AG04449 (cell line): Measurements from ENCODE around the gene CEP164.

ENCODE experiments used
- CTCF ChIA-PET: fragments of 350-600 bp; formaldehyde crosslinking; extraction: SDS; loops from one replicate; lab custom pipeline; 2021; ENCODE audit warnings: antibody characterized with exemption; lab: Yijun Ruan, JAX
- POLR2A ChIA-PET: fragments of 400-600, 350-600 bp; formaldehyde crosslinking; extraction: SDS; loops from one replicate; lab custom pipeline; 2020; ENCODE audit warnings: antibody characterized with exemption, inconsistent platforms; lab: Yijun Ruan, JAX
- DNase-seq: peaks from one replicate; pipeline ENCODE4 v3.0.0-alpha.2; 2010; ENCODE audit warnings: low read depth, low spot score
- H3K4me3 ChIP-seq: 2 replicates; pipeline ENCODE4 v1.5.1; 2011; ENCODE audit warnings: low read depth, mild to moderate bottlenecking, control low read depth, low read length
- CTCF ChIP-seq: IDR thresholded peaks from one replicate; pipeline ENCODE4 v1.5.1; 2011; ENCODE audit warnings: mild to moderate bottlenecking, moderate library complexity, low read length, control low read depth, inconsistent platforms; ENCODE audit not compliant: insufficient read depth; ENCODE audit errors: missing control alignments

CEP164 gene

GRCh38 chr11:117327567-117328374 is at the start of gene CEP164:
CEP164 (plus strand) TSS chr11:117327854; CDS start chr11:117338587, 10,733 bp downstream.
- POLR2A ChIA-PET: interaction anchor here (0.5 to 1.7 kb wide), 11 partner anchors 9 to 106 kb away, joined by 3 to 9 read pairs (median 3); no protein-coding TSS in a partner anchor
- no peak for TF ChIP-seq CTCF
- CTCF ChIA-PET: interaction anchor here (1.0 to 3.0 kb wide), 6 partner anchors 11 to 102 kb away, joined by 3 to 9 read pairs (median 5); partner anchors contain the start of genes BACE1 and PCSK7

GRCh38 chr11:117278347-117278746 is 49.3 kb upstream of the CEP164 start:
- DNase-seq: no peak
- no peak for TF ChIP-seq CTCF
- ChIA-PET POLR2A (no interaction called here), CTCF (no interaction called here)
- no peak overlapping the region for H3K4me3 ChIP-seq

More at GRCh38 chr11:117327567-117328374, at the start of gene CEP164:
- DNase-seq: peak; percentile 82
- H3K4me3 ChIP-seq: peak within 1 kb of the TSS; percentile 85

GRCh38 chr11:117279711-117280376 is 47.8 kb upstream of the CEP164 start:
- POLR2A ChIA-PET: no interaction called here
- DNase-seq: no peak
- CTCF ChIA-PET: interaction anchor here (1.1 to 2.2 kb wide), 3 partner anchors 9 to 48 kb away, joined by 3 to 9 read pairs (median 4); partner anchors contain the start of genes PCSK7 and RNF214
- no peak for TF ChIP-seq CTCF
- H3K4me3 ChIP-seq: no peak overlapping the region

- TF ChIP-seq CTCF: no peak
- ChIA-PET POLR2A (interaction anchor here (0.6 kb wide), 1 partner anchor 18 kb away, joined by 3 read pairs; no protein-coding TSS in a partner anchor), CTCF (interaction anchor here (2.2 kb wide), 1 partner anchor 49 kb away, joined by 9 read pairs; the partner anchor contains the start of genes PCSK7 and RNF214)
- peak; percentile 90 for DNase-seq
- no peak overlapping the region for H3K4me3 ChIP-seq
Observed at GRCh38 chr11:117281159-117281558, 46.5 kb upstream of the CEP164 start.

GRCh38 chr11:117281869-117282268 is 45.8 kb upstream of the CEP164 start:
- ChIA-PET CTCF (interaction anchor here (2.2 kb wide), 1 partner anchor 50 kb away, joined by 9 read pairs; the partner anchor contains the start of genes PCSK7 and RNF214), POLR2A (no interaction called here)
- H3K4me3 ChIP-seq: no peak overlapping the region
- TF ChIP-seq CTCF: no peak
- no peak for DNase-seq
